ENCODE measurements around the gene PTGDS.
A peak's percentile ranks its signal among the peaks of the same experiment; 100 is the strongest.

The PTGDS gene

GRCh38 chr9:136965771-136966484 lies 11.4 kb upstream of the PTGDS start:
- WGBS = 55% methylated on average over 23 of the region's 23 CpGs
- no peak overlapping the region for H2AK5ac ChIP-seq (ENCODE audit: low read length, severe bottlenecking)
- H2AFZ ChIP-seq (ENCODE audit: low read depth, low read length) = no peak overlapping the region
- no peak overlapping the region for H3K4me2 ChIP-seq (ENCODE audit: low read length, poor library complexity, severe bottlenecking)
- no peaks in the 10 kb centered on the region for H3K36me3 ChIP-seq (ENCODE audit: control insufficient read depth in 1 of 2, insufficient read depth in 2 of 2, low read depth in 1 of 2, low read length in 2 of 2)
- no peak overlapping the region for H3K27ac ChIP-seq (ENCODE audit: low read length, poor library complexity, severe bottlenecking)
- no peak overlapping the region for H4K91ac ChIP-seq (ENCODE audit: low read length)
- no peak overlapping the region for H3K4ac ChIP-seq (ENCODE audit: low read depth in 1 of 2, low read length in 2 of 2)
- H2BK12ac ChIP-seq (ENCODE audit: low read length in 2 of 2) = no peak overlapping the region
- peak overlapping the region; percentile 18 for H3K9ac ChIP-seq (ENCODE audit: low read length)
- H2BK15ac ChIP-seq (ENCODE audit: low read depth, poor library complexity, severe bottlenecking) = no peak overlapping the region
- DNase-seq = no peak
- no peak overlapping the region for H4K8ac ChIP-seq (ENCODE audit: low read length)
- H3K23ac ChIP-seq (ENCODE audit: low read length in 2 of 2) = no peak overlapping the region
- no peak overlapping the region for H3K14ac ChIP-seq (ENCODE audit: low read length in 2 of 2)
- peak overlapping the region in 1 of 2 experiments; percentile 53 for H3K4me3 ChIP-seq (ENCODE audit: insufficient read depth in 1 of 2, low read depth in 1 of 2, low read length in 2 of 2)
- H3K9me3 ChIP-seq (ENCODE audit: control insufficient read depth, low read length) = no peaks in the 10 kb centered on the region
- H3K18ac ChIP-seq (ENCODE audit: low read depth in 1 of 2, low read length in 2 of 2) = no peak overlapping the region
- peaks cover 8% of the 10 kb centered on the region for H3K4me1 ChIP-seq (ENCODE audit: control insufficient read depth, insufficient read depth, low read depth, low read length)
- no peak overlapping the region for H2BK5ac ChIP-seq (ENCODE audit: low read depth, low read length, poor library complexity, severe bottlenecking)
- H2BK120ac ChIP-seq (ENCODE audit: low read depth, low read length) = no peak overlapping the region
- no peaks in the 10 kb centered on the region for H3K79me1 ChIP-seq (replicated peaks; ENCODE audit: low read length, poor library complexity, severe bottlenecking)
- peaks cover 0 to 28% of the 10 kb centered on the region in 2 experiments for H3K27me3 ChIP-seq (ENCODE audit: control insufficient read depth in 1 of 2, insufficient read depth in 1 of 2, low read length in 2 of 2)

- Histone ChIP-seq H3K4me1 (ENCODE audit: control insufficient read depth, insufficient read depth, low read depth, low read length) (peaks cover 3% of the 10 kb centered on the region), H3K18ac (ENCODE audit: low read depth in 1 of 2, low read length in 2 of 2) (no peak overlapping the region), H3K79me1 (replicated peaks; ENCODE audit: low read length, poor library complexity, severe bottlenecking) (no peaks in the 10 kb centered on the region), H3K4ac (ENCODE audit: low read depth in 1 of 2, low read length in 2 of 2) (no peak overlapping the region), H2BK120ac (ENCODE audit: low read depth, low read length) (no peak overlapping the region), H3K36me3 (ENCODE audit: control insufficient read depth in 1 of 2, insufficient read depth in 2 of 2, low read depth in 1 of 2, low read length in 2 of 2) (no peaks in the 10 kb centered on the region), H2AK5ac (ENCODE audit: low read length, severe bottlenecking) (no peak overlapping the region), H3K27me3 (ENCODE audit: control insufficient read depth in 1 of 2, insufficient read depth in 1 of 2, low read length in 2 of 2) (peaks cover 0 to 20% of the 10 kb centered on the region in 2 experiments), H2BK15ac (ENCODE audit: low read depth, poor library complexity, severe bottlenecking) (no peak overlapping the region), H2BK12ac (ENCODE audit: low read length in 2 of 2) (no peak overlapping the region), H3K23ac (ENCODE audit: low read length in 2 of 2) (no peak overlapping the region), H3K9ac (ENCODE audit: low read length) (no peak overlapping the region), H4K8ac (ENCODE audit: low read length) (no peak overlapping the region), H3K4me3 (ENCODE audit: insufficient read depth in 1 of 2, low read depth in 1 of 2, low read length in 2 of 2) (no peak overlapping the region), H4K91ac (ENCODE audit: low read length) (no peak overlapping the region), H2BK5ac (ENCODE audit: low read depth, low read length, poor library complexity, severe bottlenecking) (no peak overlapping the region), H3K9me3 (ENCODE audit: control insufficient read depth, low read length) (no peaks in the 10 kb centered on the region), H3K27ac (ENCODE audit: low read length, poor library complexity, severe bottlenecking) (no peak overlapping the region), H2AFZ (ENCODE audit: low read depth, low read length) (no peak overlapping the region), H3K14ac (ENCODE audit: low read length in 2 of 2) (no peak overlapping the region), H3K4me2 (ENCODE audit: low read length, poor library complexity, severe bottlenecking) (no peak overlapping the region)
- no peak for DNase-seq
- WGBS = 91% methylated on average over 16 of the region's 17 CpGs
These were observed 8.8 kb upstream of the PTGDS start for GRCh38 chr9:136968333-136969127.

- DNase-seq = no peak
- H3K4me3 ChIP-seq (ENCODE audit: insufficient read depth in 1 of 2, low read depth in 1 of 2, low read length in 2 of 2) = no peak overlapping the region
- no peak overlapping the region for H2BK120ac ChIP-seq (ENCODE audit: low read depth, low read length)
- H3K9me3 ChIP-seq (ENCODE audit: control insufficient read depth, low read length) = no peaks in the 10 kb centered on the region
- H3K79me1 ChIP-seq (replicated peaks; ENCODE audit: low read length, poor library complexity, severe bottlenecking) = no peaks in the 10 kb centered on the region
- H3K4me2 ChIP-seq (ENCODE audit: low read length, poor library complexity, severe bottlenecking) = no peak overlapping the region
- H3K4me1 ChIP-seq (ENCODE audit: control insufficient read depth, insufficient read depth, low read depth, low read length) = peaks cover 3% of the 10 kb centered on the region
- H3K27me3 ChIP-seq (ENCODE audit: control insufficient read depth in 1 of 2, insufficient read depth in 1 of 2, low read length in 2 of 2) = peaks cover 0 to 20% of the 10 kb centered on the region in 2 experiments
- no peaks in the 10 kb centered on the region for H3K36me3 ChIP-seq (ENCODE audit: control insufficient read depth in 1 of 2, insufficient read depth in 2 of 2, low read depth in 1 of 2, low read length in 2 of 2)
- H4K91ac ChIP-seq (ENCODE audit: low read length) = no peak overlapping the region
- H3K23ac ChIP-seq (ENCODE audit: low read length in 2 of 2) = no peak overlapping the region
- no peak overlapping the region for H3K18ac ChIP-seq (ENCODE audit: low read depth in 1 of 2, low read length in 2 of 2)
- no peak overlapping the region for H4K8ac ChIP-seq (ENCODE audit: low read length)
- no peak overlapping the region for H2BK12ac ChIP-seq (ENCODE audit: low read length in 2 of 2)
- no peak overlapping the region for H2BK5ac ChIP-seq (ENCODE audit: low read depth, low read length, poor library complexity, severe bottlenecking)
- no peak overlapping the region for H2AK5ac ChIP-seq (ENCODE audit: low read length, severe bottlenecking)
- H3K9ac ChIP-seq (ENCODE audit: low read length) = no peak overlapping the region
- WGBS = 93% methylated on average over 17 of the region's 17 CpGs
- H2AFZ ChIP-seq (ENCODE audit: low read depth, low read length) = no peak overlapping the region
- no peak overlapping the region for H3K27ac ChIP-seq (ENCODE audit: low read length, poor library complexity, severe bottlenecking)
- H2BK15ac ChIP-seq (ENCODE audit: low read depth, poor library complexity, severe bottlenecking) = no peak overlapping the region
- H3K14ac ChIP-seq (ENCODE audit: low read length in 2 of 2) = no peak overlapping the region
- no peak overlapping the region for H3K4ac ChIP-seq (ENCODE audit: low read depth in 1 of 2, low read length in 2 of 2)
These were observed 8.2 kb upstream of the PTGDS start for GRCh38 chr9:136969150-136969549.

GRCh38 chr9:136969774-136970173 lies 7.5 kb upstream of the PTGDS start:
- no peak overlapping the region for H2AFZ ChIP-seq (ENCODE audit: low read depth, low read length)
- no peak overlapping the region for H3K27ac ChIP-seq (ENCODE audit: low read length, poor library complexity, severe bottlenecking)
- no peak overlapping the region for H3K4me2 ChIP-seq (ENCODE audit: low read length, poor library complexity, severe bottlenecking)
- no peak overlapping the region for H2BK15ac ChIP-seq (ENCODE audit: low read depth, poor library complexity, severe bottlenecking)
- H2AK5ac ChIP-seq (ENCODE audit: low read length, severe bottlenecking) = no peak overlapping the region
- H2BK5ac ChIP-seq (ENCODE audit: low read depth, low read length, poor library complexity, severe bottlenecking) = no peak overlapping the region
- H2BK12ac ChIP-seq (ENCODE audit: low read length in 2 of 2) = no peak overlapping the region
- H3K27me3 ChIP-seq (ENCODE audit: control insufficient read depth in 1 of 2, insufficient read depth in 1 of 2, low read length in 2 of 2) = peaks cover 0 to 17% of the 10 kb centered on the region in 2 experiments
- no peak overlapping the region for H3K23ac ChIP-seq (ENCODE audit: low read length in 2 of 2)
- H4K91ac ChIP-seq (ENCODE audit: low read length) = no peak overlapping the region
- no peaks in the 10 kb centered on the region for H3K36me3 ChIP-seq (ENCODE audit: control insufficient read depth in 1 of 2, insufficient read depth in 2 of 2, low read depth in 1 of 2, low read length in 2 of 2)
- 70% methylated on average over 4 of the region's 5 CpGs for WGBS
- H3K14ac ChIP-seq (ENCODE audit: low read length in 2 of 2) = no peak overlapping the region
- H2BK120ac ChIP-seq (ENCODE audit: low read depth, low read length) = no peak overlapping the region
- no peak overlapping the region for H3K18ac ChIP-seq (ENCODE audit: low read depth in 1 of 2, low read length in 2 of 2)
- H3K9me3 ChIP-seq (ENCODE audit: control insufficient read depth, low read length) = no peaks in the 10 kb centered on the region
- H3K4ac ChIP-seq (ENCODE audit: low read depth in 1 of 2, low read length in 2 of 2) = no peak overlapping the region
- peaks cover 5% of the 10 kb centered on the region for H3K4me1 ChIP-seq (ENCODE audit: control insufficient read depth, insufficient read depth, low read depth, low read length)
- no peak for DNase-seq
- no peak overlapping the region for H3K4me3 ChIP-seq (ENCODE audit: insufficient read depth in 1 of 2, low read depth in 1 of 2, low read length in 2 of 2)
- no peaks in the 10 kb centered on the region for H3K79me1 ChIP-seq (replicated peaks; ENCODE audit: low read length, poor library complexity, severe bottlenecking)
- H3K9ac ChIP-seq (ENCODE audit: low read length) = no peak overlapping the region
- no peak overlapping the region for H4K8ac ChIP-seq (ENCODE audit: low read length)

Measured in mesenchymal stem cell (in vitro differentiated cells and primary cell).